HG03196 (cell line): ENCODE data around the gene LAMA4.

Experiments
- ATAC-seq: cut with Tn5 transposase; IDR thresholded peaks from one replicate; pipeline ENCODE4 v1.9.1; 2021; ENCODE audit not compliant: unreplicated experiment

The LAMA4 gene

GRCh38 chr6:112274774-112275173 is 20.4 kb upstream of the LAMA4 start:
- no peak for ATAC-seq

GRCh38 chr6:112272799-112273198 is 18.4 kb upstream of the LAMA4 start:
- no peak for ATAC-seq

- no peak for ATAC-seq
Observed at GRCh38 chr6:112270756-112271155, 16.4 kb upstream of the LAMA4 start.

- no peak for ATAC-seq
Observed at GRCh38 chr6:112269979-112270566, 15.7 kb upstream of the LAMA4 start.

GRCh38 chr6:112269114-112269513 is 14.7 kb upstream of the LAMA4 start:
- no peak for ATAC-seq

- ATAC-seq: no peak
Observed at GRCh38 chr6:112268654-112269053, 14.3 kb upstream of the LAMA4 start.

GRCh38 chr6:112268019-112268418 is 13.7 kb upstream of the LAMA4 start:
- ATAC-seq: no peak

- no peak for ATAC-seq
Observed at GRCh38 chr6:112266331-112266730, 12.0 kb upstream of the LAMA4 start.

- ATAC-seq: no peak
Observed at GRCh38 chr6:112259337-112259675, 4.9 kb upstream of the LAMA4 start.

GRCh38 chr6:112258642-112259336 is 4.4 kb upstream of the LAMA4 start:
- ATAC-seq: no peak

GRCh38 chr6:112257178-112257855 is 3.0 kb upstream of the LAMA4 start:
- ATAC-seq: no peak

- ATAC-seq: no peak
Observed at GRCh38 chr6:112254921-112255320, 554 bp upstream of the LAMA4 start.

- ATAC-seq: no peak
Observed at GRCh38 chr6:112253498-112253840, 898 bp downstream of the LAMA4 start.

GRCh38 chr6:112252571-112253497 is 1.5 kb downstream of the LAMA4 start:
- ATAC-seq: no peak

GRCh38 chr6:112251171-112251875 is 3.0 kb downstream of the LAMA4 start:
- ATAC-seq: no peak

GRCh38 chr6:112249489-112249888 is 4.9 kb downstream of the LAMA4 start:
- ATAC-seq: no peak

- ATAC-seq: no peak
Observed at GRCh38 chr6:112247275-112247674, 7.1 kb downstream of the LAMA4 start.

GRCh38 chr6:112245511-112246203 is 8.7 kb downstream of the LAMA4 start:
- ATAC-seq: no peak

- ATAC-seq: no peak
Observed at GRCh38 chr6:112243861-112244827, 10.2 kb downstream of the LAMA4 start.
